Measurements from ENCODE around the gene MAPK8.

DNA sequence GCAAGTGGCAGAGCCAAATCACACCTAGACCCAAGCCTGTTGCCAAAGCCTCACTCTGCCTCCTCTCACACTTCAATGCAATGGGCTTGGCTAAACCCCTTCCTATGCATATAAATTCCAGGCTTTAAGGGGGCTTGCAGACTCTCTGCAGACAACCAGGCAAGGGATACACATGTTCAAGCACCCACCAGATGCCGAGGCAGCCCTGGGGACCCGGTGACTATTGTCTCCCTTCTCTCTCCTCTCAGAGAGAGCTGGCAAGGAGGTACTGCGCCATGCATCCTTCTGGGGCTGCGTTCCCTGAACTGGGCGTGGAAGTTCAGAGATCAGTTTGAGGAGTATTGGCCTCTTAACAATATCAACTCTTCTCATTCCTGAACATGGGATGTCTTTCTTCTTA, 167.2 kb downstream of the MAPK8 start:
- TF ChIP-seq, protein P1, sequence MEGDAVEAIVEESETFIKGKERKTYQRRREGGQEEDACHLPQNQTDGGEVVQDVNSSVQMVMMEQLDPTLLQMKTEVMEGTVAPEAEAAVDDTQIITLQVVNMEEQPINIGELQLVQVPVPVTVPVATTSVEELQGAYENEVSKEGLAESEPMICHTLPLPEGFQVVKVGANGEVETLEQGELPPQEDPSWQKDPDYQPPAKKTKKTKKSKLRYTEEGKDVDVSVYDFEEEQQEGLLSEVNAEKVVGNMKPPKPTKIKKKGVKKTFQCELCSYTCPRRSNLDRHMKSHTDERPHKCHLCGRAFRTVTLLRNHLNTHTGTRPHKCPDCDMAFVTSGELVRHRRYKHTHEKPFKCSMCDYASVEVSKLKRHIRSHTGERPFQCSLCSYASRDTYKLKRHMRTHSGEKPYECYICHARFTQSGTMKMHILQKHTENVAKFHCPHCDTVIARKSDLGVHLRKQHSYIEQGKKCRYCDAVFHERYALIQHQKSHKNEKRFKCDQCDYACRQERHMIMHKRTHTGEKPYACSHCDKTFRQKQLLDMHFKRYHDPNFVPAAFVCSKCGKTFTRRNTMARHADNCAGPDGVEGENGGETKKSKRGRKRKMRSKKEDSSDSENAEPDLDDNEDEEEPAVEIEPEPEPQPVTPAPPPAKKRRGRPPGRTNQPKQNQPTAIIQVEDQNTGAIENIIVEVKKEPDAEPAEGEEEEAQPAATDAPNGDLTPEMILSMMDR (IDR thresholded peaks at IDR 0.05) = no peak
- no peak for TF ChIP-seq POLR2A (IDR thresholded peaks at IDR 0.05)
